Parathyroid adenoma (tissue), 2 donors: ENCODE measurements around the gene FYB1.

Experiments used
- H2AFZ ChIP-seq: fragments of 300-600 bp; sonication (generic); one replicate; pipeline ENCODE4 v1.7.0; 2017; ENCODE audit warnings: antibody characterized with exemption, mild to moderate bottlenecking
- H3K27ac ChIP-seq: fragments of 300-600 bp; sonication (generic); one replicate; pipeline ENCODE4 v1.7.0; 2017
- H3K27me3 ChIP-seq: fragments of 300-600 bp; sonication (generic); one replicate; pipeline ENCODE4 v1.7.0; 2017; ENCODE audit warnings: low read length; ENCODE audit not compliant: control insufficient read depth, insufficient read depth
- H3K36me3 ChIP-seq: fragments of 300-600 bp; sonication (generic); one replicate; pipeline ENCODE4 v1.7.0; 2017; ENCODE audit warnings: low read length; ENCODE audit not compliant: control insufficient read depth, insufficient read depth
- H3K4me1 ChIP-seq: fragments of 300-600 bp; sonication (generic); one replicate; pipeline ENCODE4 v1.7.0; 2017; ENCODE audit warnings: control low read depth
- H3K4me2 ChIP-seq: fragments of 300-600 bp; sonication (generic); one replicate; pipeline ENCODE4 v1.7.0; 2017; ENCODE audit warnings: low read length
- H3K4me3 ChIP-seq: fragments of 300-600 bp; sonication (generic); one replicate; pipeline ENCODE4 v1.7.0; 2017; ENCODE audit warnings: low read depth, low read length
- H3K79me2 ChIP-seq: fragments of 300-600 bp; sonication (generic); one replicate; pipeline ENCODE4 v1.7.0; 2017; ENCODE audit warnings: control low read depth
- H3K9ac ChIP-seq: fragments of 300-600 bp; sonication (generic); one replicate; pipeline ENCODE4 v1.7.0; 2017; ENCODE audit warnings: mild to moderate bottlenecking
- H3K9me3 ChIP-seq: fragments of 300-600 bp; sonication (generic); one replicate; pipeline ENCODE4 v1.7.0; 2017; ENCODE audit warnings: low read length; ENCODE audit not compliant: control insufficient read depth
- CTCF ChIP-seq: fragments of 300-600 bp; sonication (generic); IDR thresholded peaks from one replicate; pipeline ENCODE4 v1.7.0; 2017; ENCODE audit warnings: antibody characterized with exemption, mild to moderate bottlenecking
- donor health status: primary hyperparathyroidism.

The FYB1 gene

DNA sequence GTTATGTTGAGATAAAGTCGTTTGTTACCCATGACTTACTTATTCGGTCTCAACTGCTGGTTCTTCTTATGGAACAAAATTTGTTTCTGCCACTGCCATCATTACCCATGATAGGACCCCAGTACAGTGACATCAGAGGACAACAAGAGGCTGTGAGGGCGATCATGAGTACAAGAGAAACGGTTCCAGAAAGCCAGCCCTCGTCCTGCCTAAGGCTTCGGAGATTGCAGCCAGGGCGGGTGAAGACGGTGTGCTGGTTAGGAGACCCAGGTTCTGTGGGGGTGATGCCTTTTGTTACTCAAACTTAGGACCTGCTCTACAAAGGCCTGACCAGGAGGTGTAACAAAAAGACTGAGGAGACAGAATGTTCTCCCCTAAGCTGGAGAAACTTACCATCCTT, 10.9 kb downstream of the FYB1 start:
- Histone ChIP-seq H3K4me3 (no peak overlapping the region), H3K4me2 (no peak overlapping the region), H3K36me3 (no peaks in the 10 kb centered on the region), H3K4me1 (no peaks in the 10 kb centered on the region), H3K27ac (no peak overlapping the region), H2AFZ (no peak overlapping the region), H3K9me3 (no peaks in the 10 kb centered on the region), H3K79me2 (no peaks in the 10 kb centered on the region), H3K9ac (no peak overlapping the region), H3K27me3 (no peaks in the 10 kb centered on the region)
- TF ChIP-seq CTCF = no peak

DNA sequence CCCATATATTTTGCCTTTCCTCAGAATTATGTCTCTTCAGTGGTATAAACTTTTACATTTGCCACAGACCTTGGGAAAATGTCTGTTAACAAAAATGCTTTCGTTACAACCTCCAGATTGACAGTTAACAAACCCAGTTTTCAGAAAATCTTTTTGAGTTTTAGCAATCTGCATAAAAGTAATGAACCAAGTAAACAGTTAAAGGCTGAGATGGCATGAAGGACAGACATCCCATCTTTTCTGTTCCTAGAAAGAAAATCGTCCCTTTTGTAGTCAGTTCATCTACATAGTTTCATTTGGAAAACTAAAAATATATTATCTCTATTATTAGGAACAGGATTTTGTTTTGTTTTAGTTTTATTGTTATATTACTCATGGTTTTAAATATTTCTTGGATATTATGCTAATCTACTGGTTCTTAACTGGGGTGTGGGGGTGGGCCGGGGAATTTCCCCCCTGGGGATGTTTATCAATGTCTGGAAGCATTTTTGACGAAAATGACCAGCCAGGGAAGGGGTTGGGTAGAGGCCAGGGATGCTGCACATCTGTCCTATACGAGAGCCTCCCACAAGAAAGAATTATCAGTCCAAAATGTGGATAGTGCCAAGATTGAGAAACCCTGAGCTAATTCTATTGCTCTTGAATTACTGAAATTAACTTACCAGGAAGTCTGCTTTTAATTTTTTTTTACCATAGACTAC, 11.9 kb downstream of the FYB1 start:
- H3K9ac ChIP-seq = no peak overlapping the region
- no peaks in the 10 kb centered on the region for H3K36me3 ChIP-seq
- no peak overlapping the region for H3K4me3 ChIP-seq
- no peak overlapping the region for H3K4me2 ChIP-seq
- no peaks in the 10 kb centered on the region for H3K9me3 ChIP-seq
- no peaks in the 10 kb centered on the region for H3K27me3 ChIP-seq
- H3K27ac ChIP-seq = no peak overlapping the region
- H3K4me1 ChIP-seq = no peaks in the 10 kb centered on the region
- H3K79me2 ChIP-seq = no peaks in the 10 kb centered on the region
- H2AFZ ChIP-seq = no peak overlapping the region
- TF ChIP-seq CTCF = no peak

GRCh38 chr5:39206630-39207321, 12.6 kb downstream of the FYB1 start:
- Histone ChIP-seq H3K4me3 (no peak overlapping the region), H3K36me3 (no peaks in the 10 kb centered on the region), H3K27ac (no peak overlapping the region), H3K4me2 (no peak overlapping the region), H2AFZ (no peak overlapping the region), H3K79me2 (no peaks in the 10 kb centered on the region), H3K9me3 (no peaks in the 10 kb centered on the region), H3K9ac (no peak overlapping the region), H3K27me3 (no peaks in the 10 kb centered on the region), H3K4me1 (no peaks in the 10 kb centered on the region)
- no peak for TF ChIP-seq CTCF

- no peak overlapping the region for H3K27ac ChIP-seq
- TF ChIP-seq CTCF = no peak
- no peak overlapping the region for H2AFZ ChIP-seq
- no peaks in the 10 kb centered on the region for H3K9me3 ChIP-seq
- H3K4me1 ChIP-seq = no peaks in the 10 kb centered on the region
- no peak overlapping the region for H3K4me3 ChIP-seq
- H3K27me3 ChIP-seq = no peaks in the 10 kb centered on the region
- no peak overlapping the region for H3K9ac ChIP-seq
- H3K79me2 ChIP-seq = no peaks in the 10 kb centered on the region
- no peaks in the 10 kb centered on the region for H3K36me3 ChIP-seq
- H3K4me2 ChIP-seq = no peak overlapping the region
Observed at GRCh38 chr5:39205550-39205949, 13.8 kb downstream of the FYB1 start.

DNA sequence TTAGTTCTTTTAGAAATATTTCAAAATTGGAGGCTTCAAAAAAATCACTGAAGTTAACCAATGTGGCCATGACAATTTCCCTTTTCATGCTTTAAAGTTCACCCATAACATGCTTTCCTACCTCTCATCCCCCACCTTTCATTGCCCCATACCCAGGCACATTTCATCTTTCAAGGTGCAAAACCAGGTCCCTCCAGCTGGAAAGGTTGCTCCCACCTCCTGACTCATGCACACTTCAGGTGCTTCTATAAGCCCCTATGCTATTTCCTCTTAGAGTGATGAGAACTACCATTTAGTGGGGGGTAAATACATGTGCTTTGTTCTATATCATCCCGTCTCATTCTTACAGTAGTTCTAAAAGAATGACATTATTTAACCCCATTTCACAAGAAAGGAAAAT, 15.4 kb downstream of the FYB1 start:
- H3K27ac ChIP-seq = no peak overlapping the region

More for the DNA sequence above, 15.4 kb downstream of the FYB1 start:
- no peak overlapping the region for H2AFZ ChIP-seq
- no peaks in the 10 kb centered on the region for H3K4me1 ChIP-seq
- H3K36me3 ChIP-seq = no peaks in the 10 kb centered on the region
- no peak overlapping the region for H3K4me3 ChIP-seq
- H3K9ac ChIP-seq = no peak overlapping the region
- no peak overlapping the region for H3K4me2 ChIP-seq
- no peak for TF ChIP-seq CTCF
- no peaks in the 10 kb centered on the region for H3K27me3 ChIP-seq
- H3K79me2 ChIP-seq = no peaks in the 10 kb centered on the region
- H3K9me3 ChIP-seq = no peaks in the 10 kb centered on the region
